OCI-LY7 (cell line): ENCODE results near the gene RTL1.

Source experiments
- CTCF ChIP-seq: fragments of 200-600 bp; sonication (generic); conservative IDR thresholded peaks from 2 replicates; pipeline ENCODE4 v1.5.1; 2014; ENCODE audit warnings: mild to moderate bottlenecking, antibody characterized with exemption, low read length, moderate library complexity, mixed read lengths
- EZH2phosphoT487 ChIP-seq: fragments of 200-600 bp; sonication (generic); IDR thresholded peaks from 2 replicates; pipeline ENCODE4 v1.6.1; 2018; ENCODE audit warnings: low read depth, borderline replicate concordance, mild to moderate bottlenecking, mixed run types, antibody characterized with exemption, low read length, moderate library complexity, mixed read lengths

DNA sequence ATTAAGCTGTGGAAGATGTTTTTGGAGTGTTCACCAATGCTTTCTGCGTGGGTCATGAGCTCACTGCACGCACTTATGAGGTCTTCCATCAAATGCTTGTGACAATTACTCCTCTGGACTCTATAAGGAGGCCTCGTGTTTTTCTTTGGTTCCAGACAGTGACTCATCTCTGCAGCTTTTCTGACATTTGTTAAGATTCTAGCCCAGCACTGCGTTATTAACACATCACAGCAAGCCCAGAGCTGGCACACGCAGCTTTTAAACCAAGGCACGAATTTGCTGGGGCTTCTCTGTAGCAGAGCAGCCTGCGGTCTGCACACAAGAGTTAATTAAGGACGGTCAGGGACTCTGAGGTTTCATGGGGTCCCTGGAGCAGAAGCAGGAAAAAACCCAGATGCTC is 60.7 kb downstream of the RTL1 start:
- TF ChIP-seq CTCF (no peak), EZH2phosphoT487 (no peak)
